Mononuclear cell (primary cell): ENCODE data around the gene KIF23. TPM values are rescaled to one million over a fixed set of nuclear protein-coding genes. Genes with fewer than 3 reads are reported as not detected.

Experiments
- H3K27me3 ChIP-seq: 2 replicates; pipeline ENCODE4 v1.6.0; 2011; ENCODE audit warnings: low read length, control low read depth; ENCODE audit not compliant: insufficient read depth
- H3K4me1 ChIP-seq: 2 replicates; pipeline ENCODE4 v1.5.1; 2011; ENCODE audit warnings: mild to moderate bottlenecking, low read length, control low read depth; ENCODE audit not compliant: insufficient read depth
- H3K4me3 ChIP-seq: 2 replicates; pipeline ENCODE4 v1.5.1; 2011; ENCODE audit warnings: mild to moderate bottlenecking, low read length, moderate library complexity
- H3K9me3 ChIP-seq: 2 replicates; pipeline ENCODE4 v1.5.1; 2011; ENCODE audit warnings: low read depth, mild to moderate bottlenecking, control low read depth, low read length
- total RNA-seq: library from RNA; depleted of rRNA; stranded (reverse); fragments of >200 nt; gene quantifications from one replicate; pipeline ENCODE4 v1.2.3, GENCODE V29; 2012

KIF23 gene
- total RNA-seq, 1 donor = 1.2 TPM

DNA sequence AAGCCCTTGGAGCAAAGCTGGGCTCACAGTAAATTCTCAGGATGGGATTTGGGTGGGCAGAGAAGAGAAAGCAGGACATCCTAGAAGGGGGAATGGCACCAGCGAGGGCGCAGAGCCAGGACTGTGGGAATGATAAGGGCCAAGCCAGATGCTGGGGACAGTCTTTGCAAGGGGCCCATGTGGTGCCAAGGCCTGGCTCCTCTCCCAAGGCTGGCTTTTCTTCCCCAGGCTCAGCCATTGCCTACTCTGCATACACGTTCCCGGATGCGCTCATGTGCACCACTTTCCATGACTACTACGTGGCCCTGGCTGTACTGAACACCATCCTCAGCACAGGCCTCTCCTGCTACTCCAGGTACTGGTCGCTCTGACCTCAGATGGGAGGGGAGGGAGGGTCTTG lies 24.7 kb upstream of the KIF23 start:
- Histone ChIP-seq H3K4me1 (peaks cover 3% of the 10 kb centered on the region), H3K27me3 (no peaks in the 10 kb centered on the region), H3K4me3 (no peak overlapping the region), H3K9me3 (no peaks in the 10 kb centered on the region)

DNA sequence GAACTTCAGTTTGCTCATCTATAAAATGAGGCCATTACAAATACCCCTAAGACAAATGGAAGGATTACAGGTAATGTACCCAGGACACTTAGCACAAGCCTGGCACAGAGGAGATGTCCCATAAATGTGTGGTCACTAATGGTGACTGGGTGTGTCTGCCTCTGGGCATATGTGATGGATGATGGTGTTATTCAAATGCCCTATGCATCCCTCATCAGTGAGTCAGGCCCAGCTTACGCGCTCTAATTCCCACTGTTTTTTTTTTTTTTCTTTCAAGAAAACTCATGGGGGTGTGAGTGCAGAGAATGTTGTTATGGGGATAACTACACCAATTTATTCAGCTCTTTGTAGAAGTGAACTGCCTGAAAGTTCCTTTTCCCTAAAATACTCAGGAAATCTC lies 23.6 kb upstream of the KIF23 start:
- Histone ChIP-seq H3K4me1 (peaks cover 7% of the 10 kb centered on the region), H3K27me3 (no peaks in the 10 kb centered on the region), H3K9me3 (no peaks in the 10 kb centered on the region), H3K4me3 (no peak overlapping the region)

DNA sequence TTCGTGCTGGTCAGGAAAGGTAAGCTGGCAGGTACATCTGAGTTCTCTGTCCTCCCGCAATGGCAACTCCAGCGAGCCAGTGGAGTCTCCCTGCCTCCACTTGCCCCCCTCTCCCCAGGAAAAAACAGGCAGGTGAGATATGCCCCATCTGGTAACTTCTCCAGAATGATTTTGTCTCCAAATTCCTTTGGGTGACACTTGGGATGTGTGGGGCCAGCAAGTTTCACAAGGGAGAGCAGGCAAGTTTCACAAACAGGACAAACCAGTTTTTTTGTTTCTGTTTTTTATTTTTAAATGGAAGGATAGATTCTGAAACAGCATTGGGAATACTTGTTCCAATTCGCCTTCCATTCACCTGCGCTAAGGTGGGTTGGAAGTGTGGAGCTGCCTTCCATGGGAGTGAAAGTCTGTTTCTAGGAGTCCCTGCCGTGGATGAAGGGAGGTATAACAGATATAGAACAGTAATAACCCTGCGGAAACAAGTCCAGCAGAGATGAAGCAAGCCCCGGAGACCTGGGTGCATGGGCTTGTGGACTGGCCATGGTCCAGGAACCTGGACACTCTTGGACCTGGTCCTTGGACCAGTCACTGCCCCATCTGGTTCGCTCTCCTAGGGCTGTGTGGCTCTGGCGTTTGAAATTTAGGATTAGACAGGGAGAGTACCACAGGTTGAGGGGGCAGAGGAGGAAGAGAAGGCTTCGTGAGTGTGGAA lies 22.9 kb upstream of the KIF23 start:
- peaks cover 7% of the 10 kb centered on the region for H3K4me1 ChIP-seq
- H3K27me3 ChIP-seq = no peaks in the 10 kb centered on the region
- no peaks in the 10 kb centered on the region for H3K9me3 ChIP-seq
- no peak overlapping the region for H3K4me3 ChIP-seq

DNA sequence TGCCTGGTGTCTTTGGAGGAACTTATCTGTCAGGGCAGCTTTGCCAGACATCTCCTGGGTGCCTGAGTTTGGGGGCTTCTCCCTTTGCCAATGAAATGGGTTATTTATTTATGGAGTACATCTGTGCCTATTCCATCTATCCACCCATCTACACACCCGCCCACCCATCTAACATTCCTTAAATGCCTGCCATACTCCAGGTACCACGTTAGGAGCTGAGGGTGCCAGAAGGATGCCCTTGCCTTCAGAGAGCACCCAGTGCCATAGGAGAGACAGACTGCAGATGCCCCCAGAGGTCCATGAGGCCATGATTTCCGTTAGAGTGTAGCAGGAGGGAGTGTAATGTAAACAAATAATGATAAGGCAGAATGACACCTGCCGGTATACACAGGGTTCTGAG lies 21.8 kb upstream of the KIF23 start:
- H3K4me1 ChIP-seq = peaks cover 7% of the 10 kb centered on the region
- H3K4me3 ChIP-seq = no peak overlapping the region
- H3K27me3 ChIP-seq = no peaks in the 10 kb centered on the region
- no peaks in the 10 kb centered on the region for H3K9me3 ChIP-seq

DNA sequence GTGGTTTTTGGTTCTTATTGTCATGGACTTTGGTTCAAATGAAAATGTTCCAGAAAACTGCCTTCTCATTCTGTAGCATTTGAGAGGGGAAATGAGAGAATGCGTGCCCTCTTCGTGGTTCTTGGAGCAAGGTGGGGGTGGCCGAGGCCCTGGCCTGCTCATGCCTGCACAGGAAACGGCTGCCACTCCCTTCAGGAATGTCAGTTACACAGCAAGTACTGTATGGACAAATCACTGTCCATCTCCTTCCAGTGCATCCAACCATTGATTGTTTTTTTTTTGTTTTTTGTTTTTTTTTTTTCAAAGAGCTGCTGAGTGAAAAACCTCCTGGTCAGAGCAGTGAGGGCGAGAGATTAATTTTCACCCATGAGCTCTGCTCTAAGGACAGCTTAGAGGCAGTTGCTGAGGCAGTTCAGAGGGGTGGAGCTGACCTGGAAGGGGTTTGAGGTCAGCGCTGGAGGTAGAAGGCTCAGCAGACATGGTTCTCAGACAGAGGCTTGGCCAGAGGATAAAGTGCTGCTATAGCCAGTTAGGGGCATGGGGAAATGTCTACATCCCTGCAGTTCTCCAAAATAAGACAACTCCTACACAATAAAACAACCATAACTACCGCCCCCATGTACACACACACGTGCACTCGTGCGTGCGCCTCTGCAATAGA lies 20.2 kb upstream of the KIF23 start:
- Histone ChIP-seq H3K4me3 (no peak overlapping the region), H3K27me3 (no peaks in the 10 kb centered on the region), H3K4me1 (peaks cover 7% of the 10 kb centered on the region), H3K9me3 (no peaks in the 10 kb centered on the region)

DNA sequence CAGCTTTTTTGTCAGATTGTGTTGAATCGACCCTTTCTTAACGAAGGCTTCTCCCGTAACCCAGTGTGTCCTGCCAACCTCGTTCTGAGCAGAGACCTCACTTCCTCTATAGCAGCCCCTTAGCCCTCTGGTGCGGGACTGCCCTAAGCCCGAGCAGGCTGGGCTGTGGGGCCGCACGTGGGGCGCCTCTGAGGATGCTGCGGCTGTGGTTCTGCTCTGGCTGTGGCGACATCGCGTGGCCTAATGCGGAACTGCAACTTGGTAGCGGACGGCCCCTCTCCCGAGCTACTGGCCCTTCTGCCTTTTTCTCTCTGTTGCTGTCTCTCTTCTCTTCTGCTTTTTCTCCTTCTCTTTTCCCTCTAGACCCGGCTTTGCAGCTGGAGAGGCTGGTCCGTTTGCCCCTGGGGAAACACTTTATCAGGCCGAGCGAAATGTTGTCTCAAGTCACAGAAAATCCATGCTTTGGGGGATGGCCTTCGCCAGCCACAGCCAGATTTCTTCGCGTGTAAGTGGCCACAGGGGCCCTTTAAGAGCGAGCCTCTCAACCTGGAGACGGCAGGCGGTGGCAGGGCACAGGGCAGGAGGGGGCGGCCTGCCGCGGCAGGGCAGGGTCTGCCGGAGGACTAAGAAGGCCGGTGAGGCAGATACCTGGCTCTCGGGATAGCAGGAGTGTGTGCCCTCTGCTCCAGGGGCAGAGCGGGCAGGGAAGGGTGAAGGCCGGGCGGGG lies 19.4 kb upstream of the KIF23 start:
- Histone ChIP-seq H3K4me3 (no peak overlapping the region), H3K9me3 (no peaks in the 10 kb centered on the region), H3K4me1 (peaks cover 7% of the 10 kb centered on the region), H3K27me3 (no peaks in the 10 kb centered on the region)

DNA sequence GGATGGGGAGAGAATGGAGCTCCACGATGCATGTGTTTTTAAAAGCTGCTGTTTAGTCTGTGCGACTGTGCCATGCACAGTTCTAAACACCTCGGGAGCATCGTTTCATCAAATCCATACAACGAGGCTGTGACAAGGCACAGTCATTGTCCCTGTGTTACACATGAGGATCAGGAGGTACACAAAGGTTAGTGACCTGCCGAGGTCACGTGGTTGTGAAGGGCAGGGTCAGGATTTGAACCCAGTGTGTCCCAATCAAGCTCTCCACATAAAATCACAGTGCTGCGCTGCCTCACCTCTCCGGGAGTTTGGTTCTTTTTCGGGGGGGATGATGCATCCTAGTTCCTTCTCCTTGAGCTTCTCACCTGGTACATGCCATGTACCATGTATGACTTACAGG lies 18.7 kb upstream of the KIF23 start:
- Histone ChIP-seq H3K4me3 (no peak overlapping the region), H3K4me1 (peaks cover 7% of the 10 kb centered on the region), H3K9me3 (no peaks in the 10 kb centered on the region), H3K27me3 (no peaks in the 10 kb centered on the region)

DNA sequence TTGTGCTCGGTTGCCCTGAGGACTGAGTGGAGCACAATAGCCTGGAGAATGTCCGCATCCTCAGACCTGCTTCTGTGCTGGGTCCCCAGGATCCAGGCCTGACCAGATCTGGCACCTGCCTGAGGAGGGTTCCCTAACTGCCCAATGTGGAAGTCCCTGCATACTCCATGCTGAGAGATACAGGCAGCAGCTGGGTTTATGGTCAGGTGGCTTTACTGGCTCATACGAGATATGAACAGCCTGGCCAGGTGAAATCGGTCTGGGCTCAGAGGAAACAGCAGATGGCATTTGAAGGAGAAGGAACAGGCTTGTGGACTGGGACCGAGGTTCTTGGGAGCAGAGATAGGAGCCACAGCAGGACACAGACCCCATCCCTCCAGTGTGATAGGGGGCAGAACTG lies 18.2 kb upstream of the KIF23 start:
- no peaks in the 10 kb centered on the region for H3K9me3 ChIP-seq
- no peaks in the 10 kb centered on the region for H3K27me3 ChIP-seq
- peaks cover 7% of the 10 kb centered on the region for H3K4me1 ChIP-seq
- H3K4me3 ChIP-seq = no peak overlapping the region

DNA sequence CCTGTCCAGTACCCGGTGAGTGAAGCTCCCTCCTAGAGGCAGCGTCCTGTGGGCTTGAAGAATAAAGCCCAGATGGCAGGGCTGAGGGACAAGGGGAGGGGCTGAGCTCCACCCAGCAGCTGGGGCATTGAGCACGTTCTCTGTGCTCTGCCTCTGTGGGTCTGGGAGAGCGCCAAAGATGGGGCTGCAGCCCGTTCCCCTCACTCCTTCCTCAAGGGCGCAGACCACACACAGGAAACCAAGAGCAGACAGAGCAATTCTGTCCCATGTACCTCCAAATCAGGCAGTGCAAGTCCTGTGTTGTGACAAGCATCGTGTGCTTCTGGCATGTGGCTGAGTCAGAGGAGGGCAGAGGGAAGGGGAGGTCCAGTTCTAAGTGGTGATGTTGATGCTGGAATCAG lies 15.7 kb upstream of the KIF23 start:
- Histone ChIP-seq H3K4me1 (peaks cover 7% of the 10 kb centered on the region), H3K27me3 (no peaks in the 10 kb centered on the region), H3K9me3 (no peaks in the 10 kb centered on the region), H3K4me3 (no peak overlapping the region)

DNA sequence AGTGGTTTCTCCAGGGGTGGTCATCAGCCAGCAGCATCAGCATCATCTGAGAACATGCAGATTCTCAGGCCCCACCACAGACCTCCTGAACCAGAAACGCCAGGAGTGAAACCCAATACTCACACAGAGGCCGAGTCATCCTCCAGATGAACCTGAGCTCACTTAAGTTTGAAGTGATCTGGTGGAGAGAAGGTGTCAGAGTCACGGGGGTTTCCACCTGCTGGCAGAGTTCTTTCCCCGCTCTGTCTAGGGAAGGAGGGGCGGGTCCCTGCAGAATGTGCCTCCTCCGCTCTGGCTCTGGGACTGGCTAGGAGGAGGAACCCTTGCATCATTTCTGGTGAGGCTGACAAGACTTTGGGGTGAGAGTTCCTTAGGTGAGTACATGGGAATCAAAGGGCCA lies 13.3 kb upstream of the KIF23 start:
- no peaks in the 10 kb centered on the region for H3K4me1 ChIP-seq
- H3K4me3 ChIP-seq = no peak overlapping the region
- H3K27me3 ChIP-seq = no peaks in the 10 kb centered on the region
- H3K9me3 ChIP-seq = no peaks in the 10 kb centered on the region

DNA sequence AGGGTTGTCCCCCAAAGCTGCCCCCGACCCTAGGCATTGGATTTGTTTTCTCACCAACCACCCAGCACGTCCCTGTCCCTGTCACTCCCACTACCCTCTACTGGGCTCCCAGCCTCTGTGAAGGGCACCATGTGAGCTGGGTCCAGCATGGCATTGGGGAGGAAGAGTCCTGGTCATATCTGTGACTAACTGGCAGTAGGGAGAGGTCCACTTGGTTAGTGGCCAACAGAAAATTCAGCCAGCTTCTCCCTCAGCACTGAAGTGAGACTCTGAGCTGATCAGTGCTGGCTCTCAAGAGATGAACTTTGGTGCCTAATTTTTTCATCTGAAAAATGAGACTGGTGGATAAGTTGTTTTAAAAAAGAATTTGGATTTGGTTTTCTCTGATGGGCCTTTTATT lies 11.3 kb upstream of the KIF23 start:
- no peak overlapping the region for H3K4me3 ChIP-seq
- no peaks in the 10 kb centered on the region for H3K4me1 ChIP-seq
- H3K9me3 ChIP-seq = no peaks in the 10 kb centered on the region
- H3K27me3 ChIP-seq = peaks cover under 1% of the 10 kb centered on the region

DNA sequence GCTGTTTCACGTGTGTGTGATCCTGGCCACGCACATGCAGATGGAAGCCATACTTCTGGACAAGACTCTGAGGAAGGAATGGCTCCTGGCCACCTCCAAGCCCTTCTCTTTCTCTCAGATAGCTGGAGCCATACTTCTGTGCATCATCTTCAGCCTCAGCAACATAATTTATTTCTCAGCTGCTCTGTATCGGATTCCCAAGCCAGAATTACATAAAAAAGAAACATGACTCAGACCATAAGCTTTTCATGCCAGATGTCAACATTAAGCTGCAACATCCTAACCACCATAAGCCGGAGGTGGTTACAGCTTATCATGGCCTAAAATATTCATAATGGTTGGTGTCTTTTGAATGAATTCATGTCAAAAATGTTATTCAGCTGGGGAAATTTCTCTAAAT lies 10.6 kb upstream of the KIF23 start:
- H3K4me1 ChIP-seq = no peaks in the 10 kb centered on the region
- no peak overlapping the region for H3K4me3 ChIP-seq
- H3K9me3 ChIP-seq = no peaks in the 10 kb centered on the region
- H3K27me3 ChIP-seq = peaks cover 2% of the 10 kb centered on the region

DNA sequence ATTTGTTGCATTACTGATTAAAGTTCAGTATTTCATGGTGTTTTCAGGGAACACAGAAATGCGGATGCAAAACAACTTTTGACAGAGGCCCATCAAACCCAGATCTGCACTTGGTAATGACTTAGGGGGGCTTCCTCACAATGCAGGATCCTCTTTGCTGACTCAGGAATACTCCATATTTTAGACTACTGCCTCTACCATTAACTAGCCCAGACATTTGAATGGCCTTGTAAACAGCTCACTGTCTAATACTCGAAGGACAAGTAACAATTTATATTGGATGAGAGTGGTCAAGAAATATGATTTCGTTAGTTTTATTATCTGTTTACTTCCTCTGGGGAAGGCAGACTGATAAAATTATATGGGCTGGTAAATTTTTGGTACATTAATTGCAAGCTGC lies 9.0 kb upstream of the KIF23 start:
- Histone ChIP-seq H3K4me3 (no peak overlapping the region), H3K9me3 (no peaks in the 10 kb centered on the region), H3K4me1 (no peaks in the 10 kb centered on the region), H3K27me3 (peaks cover 2% of the 10 kb centered on the region)

DNA sequence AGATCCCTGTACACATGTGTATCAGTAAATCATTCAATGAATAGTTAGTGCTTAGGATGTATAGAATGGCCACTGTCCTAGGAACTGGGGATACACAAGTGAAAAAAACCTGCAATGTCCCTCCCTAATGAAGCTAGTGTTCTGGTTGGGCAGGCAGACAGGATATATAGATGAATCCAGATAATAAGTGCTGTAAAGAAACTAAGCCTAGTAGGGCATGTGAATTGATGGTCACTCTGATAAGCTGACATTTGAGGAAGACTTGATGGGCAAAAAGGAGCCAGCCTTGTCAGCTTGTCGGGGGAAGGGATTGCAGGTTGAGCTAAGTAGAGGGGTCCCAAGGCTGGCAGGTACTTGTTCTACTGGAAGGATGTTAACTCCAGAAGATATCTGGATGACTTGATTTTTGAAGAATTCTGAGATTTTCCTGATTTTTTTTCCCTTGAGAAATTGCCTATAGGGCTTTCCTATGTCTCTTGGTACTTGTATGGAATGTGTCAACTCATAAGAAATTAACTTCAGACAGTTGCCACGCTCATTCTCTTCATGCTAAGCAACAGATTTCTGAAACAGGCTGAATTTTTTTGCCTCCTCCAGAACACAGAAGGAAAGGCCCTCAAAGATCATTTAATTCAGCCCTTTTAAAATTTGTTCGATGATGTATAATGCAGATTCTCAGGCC lies 6.3 kb upstream of the KIF23 start:
- no peak overlapping the region for H3K4me3 ChIP-seq
- H3K9me3 ChIP-seq = no peaks in the 10 kb centered on the region
- H3K4me1 ChIP-seq = no peaks in the 10 kb centered on the region
- H3K27me3 ChIP-seq = peaks cover 5% of the 10 kb centered on the region

DNA sequence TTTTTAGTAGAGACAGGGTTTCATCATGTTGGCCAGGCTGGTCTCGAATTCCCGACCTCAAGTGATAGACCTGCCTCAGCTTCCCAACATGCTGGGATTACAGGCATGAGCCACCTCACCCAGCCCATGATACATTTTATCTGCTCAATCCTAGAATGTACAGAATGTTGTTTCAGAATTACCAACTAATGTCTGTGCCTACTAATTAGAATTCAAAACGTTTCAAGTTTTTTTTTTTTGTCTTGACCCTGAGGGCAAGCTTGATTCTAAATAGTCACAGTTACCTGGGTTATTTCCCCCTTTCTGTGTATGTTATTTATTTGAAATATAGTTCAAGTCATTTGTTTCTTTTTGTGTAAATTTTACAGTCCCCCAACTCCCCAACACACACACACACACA lies 5.3 kb upstream of the KIF23 start:
- peaks cover 4% of the 10 kb centered on the region for H3K4me1 ChIP-seq
- H3K27me3 ChIP-seq = peaks cover 5% of the 10 kb centered on the region
- H3K9me3 ChIP-seq = no peaks in the 10 kb centered on the region
- no peak overlapping the region for H3K4me3 ChIP-seq
